OCI-LY3 (cell line): Measurements from ENCODE around the gene UGT1A3.

Source experiments
- CTCF ChIP-seq: fragments of 200-600, 300-600 bp; sonication (generic); IDR thresholded peaks from 2 replicates; pipeline ENCODE4 v1.5.1; 2014; ENCODE audit warnings: antibody characterized with exemption, low read length, low read depth
- EZH2phosphoT487 ChIP-seq: fragments of 200-600 bp; shearing (Covaris generic); IDR thresholded peaks from 2 replicates; pipeline ENCODE4 v1.6.1; 2018; ENCODE audit warnings: antibody characterized with exemption, mixed run types, low read depth

GRCh38 chr2:233764264-233764663, 35.4 kb downstream of the UGT1A3 start:
- no peak for TF ChIP-seq CTCF
- no peak for TF ChIP-seq EZH2phosphoT487
